OCI-LY3 (cell line): ENCODE measurements around the gene EOLA2.

Experiments used
- H2AFZ ChIP-seq: fragments of 200-600, 300-600 bp; shearing (Covaris generic); 2 replicates; pipeline ENCODE4 v1.6.0; 2014; ENCODE audit warnings: antibody characterized with exemption, low read depth, low read length
- H3K27ac ChIP-seq: fragments of 200-600, 300-600 bp; sonication (generic); 2 replicates; pipeline ENCODE4 v1.5.1; 2014; ENCODE audit warnings: mild to moderate bottlenecking, low read length, moderate library complexity, mixed read lengths
- H3K27me3 ChIP-seq: fragments of 200-600, 300-600 bp; sonication (generic); 2 replicates; pipeline ENCODE4 v1.6.1; 2014; ENCODE audit warnings: low read depth, low read length, mixed read lengths
- H3K36me3 ChIP-seq: fragments of 200-600, 300-600 bp; sonication (generic); replicated peaks from 2 replicates; pipeline ENCODE3; 2014; ENCODE audit warnings: low read depth, low read length, mixed read lengths
- H3K4me1 ChIP-seq: fragments of 300-600, 200-600 bp; sonication (generic); 2 replicates; pipeline ENCODE4 v1.6.1; 2014; ENCODE audit warnings: low read length, mixed read lengths
- H3K4me2 ChIP-seq: fragments of 200-600, 300-600 bp; sonication (generic); 2 replicates; pipeline ENCODE4 v1.6.1; 2014; ENCODE audit warnings: low read length, mixed read lengths
- H3K4me3 ChIP-seq: fragments of 300-600, 200-600 bp; sonication (generic); 2 replicates; pipeline ENCODE4 v1.5.1; 2014; ENCODE audit warnings: antibody characterized with exemption, mild to moderate bottlenecking, low read length, moderate library complexity
- H3K79me2 ChIP-seq: fragments of 300-600, 200-600 bp; shearing (Covaris generic); 2 replicates; pipeline ENCODE4 v1.6.1; 2014; ENCODE audit warnings: mild to moderate bottlenecking, low read length, mixed read lengths
- H3K9ac ChIP-seq: fragments of 300-600, 200-600 bp; shearing (Covaris generic); 2 replicates; pipeline ENCODE4 v1.6.0; 2014; ENCODE audit warnings: mild to moderate bottlenecking, low read length, moderate library complexity
- H3K9me3 ChIP-seq: fragments of 200-600, 300-600 bp; shearing (Covaris generic); 2 replicates; pipeline ENCODE4 v1.6.1; 2014; ENCODE audit warnings: low read length, mixed read lengths; ENCODE audit not compliant: insufficient read depth
- H4K20me1 ChIP-seq: fragments of 200-600, 300-600 bp; sonication (generic); 2 replicates; pipeline ENCODE4 v1.6.1; 2016; ENCODE audit warnings: low read length, mixed read lengths; ENCODE audit not compliant: insufficient read depth
- EZH2phosphoT487 ChIP-seq: fragments of 200-600 bp; shearing (Covaris generic); IDR thresholded peaks from 2 replicates; pipeline ENCODE4 v1.6.1; 2018; ENCODE audit warnings: antibody characterized with exemption, mixed run types, low read depth
- TF ChIP-seq, protein P1 (sequence below): fragments of 200-600, 300-600 bp; sonication (generic); IDR thresholded peaks from 2 replicates; pipeline ENCODE4 v1.5.1; 2014; ENCODE audit warnings: antibody characterized with exemption, low read length, low read depth

EOLA2 gene

DNA sequence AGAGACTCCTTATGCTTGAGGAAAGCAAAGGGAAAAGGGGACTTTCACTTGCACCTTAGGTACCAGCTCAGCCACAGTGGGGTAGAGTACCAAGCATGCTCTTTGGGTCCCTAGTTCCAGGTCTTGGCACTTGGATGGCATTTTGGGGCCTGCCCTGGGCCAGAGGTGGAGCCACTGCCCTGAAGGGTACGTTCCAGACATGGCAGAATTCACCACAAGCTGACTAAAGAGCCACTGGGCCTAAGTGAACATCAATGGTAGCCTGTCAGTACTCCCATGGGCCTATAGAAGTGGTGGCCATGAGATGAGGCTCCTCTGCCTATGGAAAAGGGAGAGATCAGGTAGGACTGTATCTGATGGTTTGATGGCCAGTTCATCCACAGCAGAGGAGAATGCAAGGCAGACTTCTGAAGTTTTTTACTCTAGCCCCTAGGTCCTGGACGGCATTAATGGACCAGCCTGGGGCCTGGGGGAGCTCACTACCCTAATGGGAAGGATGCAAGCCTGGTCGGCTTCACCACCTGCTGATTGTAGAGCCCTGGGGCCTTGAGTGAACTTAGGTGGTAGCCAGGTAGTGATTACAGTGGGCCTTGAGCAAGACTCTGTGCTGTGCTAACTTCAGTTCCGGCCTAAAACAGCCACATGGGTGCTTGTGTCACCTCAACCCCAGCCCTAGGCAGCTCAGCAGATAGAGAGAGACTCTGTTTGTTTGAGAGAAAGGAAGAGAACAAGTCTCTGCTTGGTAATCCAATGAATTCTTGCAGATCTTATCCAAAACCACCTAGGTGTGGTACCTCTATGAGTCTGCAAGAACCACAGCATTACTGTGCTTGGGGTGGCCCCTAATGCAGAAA, 28.7 kb downstream of the EOLA2 start:
- no peaks in the 10 kb centered on the region for H4K20me1 ChIP-seq
- TF ChIP-seq, protein P1, sequence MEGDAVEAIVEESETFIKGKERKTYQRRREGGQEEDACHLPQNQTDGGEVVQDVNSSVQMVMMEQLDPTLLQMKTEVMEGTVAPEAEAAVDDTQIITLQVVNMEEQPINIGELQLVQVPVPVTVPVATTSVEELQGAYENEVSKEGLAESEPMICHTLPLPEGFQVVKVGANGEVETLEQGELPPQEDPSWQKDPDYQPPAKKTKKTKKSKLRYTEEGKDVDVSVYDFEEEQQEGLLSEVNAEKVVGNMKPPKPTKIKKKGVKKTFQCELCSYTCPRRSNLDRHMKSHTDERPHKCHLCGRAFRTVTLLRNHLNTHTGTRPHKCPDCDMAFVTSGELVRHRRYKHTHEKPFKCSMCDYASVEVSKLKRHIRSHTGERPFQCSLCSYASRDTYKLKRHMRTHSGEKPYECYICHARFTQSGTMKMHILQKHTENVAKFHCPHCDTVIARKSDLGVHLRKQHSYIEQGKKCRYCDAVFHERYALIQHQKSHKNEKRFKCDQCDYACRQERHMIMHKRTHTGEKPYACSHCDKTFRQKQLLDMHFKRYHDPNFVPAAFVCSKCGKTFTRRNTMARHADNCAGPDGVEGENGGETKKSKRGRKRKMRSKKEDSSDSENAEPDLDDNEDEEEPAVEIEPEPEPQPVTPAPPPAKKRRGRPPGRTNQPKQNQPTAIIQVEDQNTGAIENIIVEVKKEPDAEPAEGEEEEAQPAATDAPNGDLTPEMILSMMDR: no peak
- TF ChIP-seq EZH2phosphoT487: no peak
- H3K36me3 ChIP-seq: no peaks in the 10 kb centered on the region
- no peak overlapping the region for H3K4me2 ChIP-seq
- H3K9ac ChIP-seq: no peak overlapping the region
- no peaks in the 10 kb centered on the region for H3K79me2 ChIP-seq
- H3K4me3 ChIP-seq: no peak overlapping the region
- H3K27me3 ChIP-seq: no peaks in the 10 kb centered on the region
- H3K4me1 ChIP-seq: peaks cover 32% of the 10 kb centered on the region
- H3K27ac ChIP-seq: 0 out of 2 replicates have a peak overlapping the region, but pooled peaks have one; percentile 16
- no peak overlapping the region for H2AFZ ChIP-seq
- H3K9me3 ChIP-seq: no peaks in the 10 kb centered on the region

DNA sequence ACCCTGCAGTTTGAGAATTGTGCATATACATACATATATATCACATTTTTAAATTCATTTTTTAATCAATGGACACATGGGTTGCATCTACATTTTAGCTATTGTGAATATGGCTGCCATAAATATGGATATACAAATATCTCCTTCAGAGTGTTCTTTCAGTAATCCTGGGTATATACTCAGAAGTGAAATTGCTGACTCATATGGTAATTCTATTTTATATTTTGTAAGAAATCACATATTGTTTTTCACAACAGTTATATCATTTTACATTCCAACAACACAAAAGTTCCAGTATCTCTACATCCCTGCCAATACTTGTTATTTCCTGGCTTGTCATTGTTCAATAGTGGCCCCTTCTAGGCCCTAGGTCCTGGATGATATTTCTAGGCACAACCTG, 29.6 kb downstream of the EOLA2 start:
- H3K4me1 ChIP-seq: peaks cover 39% of the 10 kb centered on the region
- no peak overlapping the region for H3K9ac ChIP-seq
- H3K27ac ChIP-seq: peak overlapping the region; percentile 16; the same call in 1 of the 2 replicates
- H4K20me1 ChIP-seq: no peaks in the 10 kb centered on the region
- peak overlapping the region; percentile 61 for H3K4me2 ChIP-seq
- no peaks in the 10 kb centered on the region for H3K36me3 ChIP-seq
- TF ChIP-seq, protein P1: no peak
- TF ChIP-seq EZH2phosphoT487: no peak
- 0 out of 2 replicates have a peak overlapping the region, but pooled peaks have one; percentile 17 for H3K4me3 ChIP-seq
- H3K79me2 ChIP-seq: no peaks in the 10 kb centered on the region
- H3K9me3 ChIP-seq: no peaks in the 10 kb centered on the region
- H2AFZ ChIP-seq: no peak overlapping the region
- no peaks in the 10 kb centered on the region for H3K27me3 ChIP-seq

DNA sequence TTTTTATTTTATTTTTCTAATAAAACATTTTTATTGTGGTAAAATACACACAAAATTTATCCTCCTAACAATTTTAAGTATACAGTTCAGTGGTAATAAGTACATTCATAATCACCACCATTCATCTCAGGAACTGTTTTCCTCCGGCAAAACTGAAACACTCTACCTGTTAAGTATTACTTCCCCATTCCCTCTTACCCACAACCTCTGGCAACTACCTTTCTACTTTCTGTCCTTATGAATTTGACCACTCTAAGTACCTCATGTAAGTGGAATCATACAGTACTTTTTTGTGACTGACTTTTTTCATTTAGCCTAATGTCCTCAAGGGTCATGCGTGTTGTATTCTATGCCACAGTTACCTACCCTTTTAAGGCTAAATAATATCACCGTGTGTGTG, 30.0 kb downstream of the EOLA2 start:
- Histone ChIP-seq H3K4me1 (peaks cover 39% of the 10 kb centered on the region), H3K79me2 (no peaks in the 10 kb centered on the region), H3K27ac (peak overlapping the region; percentile 16; the same call in 1 of the 2 replicates), H3K9ac (no peak overlapping the region), H3K27me3 (no peaks in the 10 kb centered on the region), H4K20me1 (no peaks in the 10 kb centered on the region), H3K4me2 (peak overlapping the region; percentile 61), H3K36me3 (no peaks in the 10 kb centered on the region), H3K4me3 (0 out of 2 replicates have a peak overlapping the region, but pooled peaks have one; percentile 17), H3K9me3 (no peaks in the 10 kb centered on the region), H2AFZ (no peak overlapping the region)
- no peak for TF ChIP-seq EZH2phosphoT487
- TF ChIP-seq, protein P1: no peak

DNA sequence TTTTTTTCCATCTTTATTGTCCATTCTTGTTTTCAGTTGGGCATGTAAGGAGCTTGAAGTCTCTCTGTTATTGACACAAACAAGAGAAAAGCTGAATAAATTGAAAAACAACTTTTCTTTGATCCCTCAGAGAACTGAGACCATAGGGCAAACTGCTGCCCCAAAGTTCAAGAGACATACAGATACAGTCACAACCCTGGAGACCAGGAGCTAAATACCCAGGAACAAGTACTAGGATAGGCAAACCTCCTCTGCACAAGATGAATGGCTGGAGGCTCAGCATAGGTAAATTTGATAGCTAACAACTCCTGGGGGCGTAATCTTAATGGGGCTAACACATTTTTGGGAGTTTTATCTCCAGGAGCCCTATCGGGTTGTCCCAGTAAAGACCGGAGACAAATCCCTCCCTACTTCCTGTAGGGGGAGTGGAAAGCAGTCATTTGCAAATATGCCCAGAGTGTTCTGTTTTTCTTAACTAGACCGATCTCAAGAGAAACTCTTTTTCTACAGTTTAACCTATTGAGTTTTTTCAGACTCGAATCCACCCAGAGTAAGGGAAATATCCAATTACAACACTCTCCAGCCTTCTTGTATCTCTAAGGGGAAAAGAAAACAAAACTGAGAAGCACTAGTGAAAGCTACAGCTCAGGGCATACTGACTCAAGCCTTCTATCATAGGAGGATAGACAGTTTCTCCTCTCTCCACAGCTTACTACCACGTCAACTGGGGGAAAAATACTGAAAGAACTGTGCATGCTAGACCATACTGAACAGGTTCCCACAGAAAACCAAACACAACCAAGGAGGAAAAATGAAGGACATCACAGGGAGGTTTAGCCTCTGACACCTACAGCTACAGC, 34.2 kb downstream of the EOLA2 start:
- H3K4me3 ChIP-seq: peak overlapping the region; percentile 69
- H3K36me3 ChIP-seq: no peaks in the 10 kb centered on the region
- no peaks in the 10 kb centered on the region for H3K9me3 ChIP-seq
- peak overlapping the region; percentile 45 for H3K9ac ChIP-seq
- H4K20me1 ChIP-seq: no peaks in the 10 kb centered on the region
- H3K4me2 ChIP-seq: peak overlapping the region; percentile 71
- TF ChIP-seq, protein P1: peak; percentile 26
- TF ChIP-seq EZH2phosphoT487: no peak
- H3K79me2 ChIP-seq: no peaks in the 10 kb centered on the region
- no peaks in the 10 kb centered on the region for H3K27me3 ChIP-seq
- peak overlapping the region; percentile 97 for H2AFZ ChIP-seq
- no peak overlapping the region for H3K27ac ChIP-seq
- H3K4me1 ChIP-seq: peaks cover 36% of the 10 kb centered on the region
